ENCODE data around the gene ASCC1. TPM values are rescaled to one million over a fixed set of nuclear protein-coding genes. Genes with fewer than 3 reads are reported as not detected.

Gene ASCC1
- total RNA-seq, 2 donors from 2014 or later: 30.9 to 35.7 TPM

DNA sequence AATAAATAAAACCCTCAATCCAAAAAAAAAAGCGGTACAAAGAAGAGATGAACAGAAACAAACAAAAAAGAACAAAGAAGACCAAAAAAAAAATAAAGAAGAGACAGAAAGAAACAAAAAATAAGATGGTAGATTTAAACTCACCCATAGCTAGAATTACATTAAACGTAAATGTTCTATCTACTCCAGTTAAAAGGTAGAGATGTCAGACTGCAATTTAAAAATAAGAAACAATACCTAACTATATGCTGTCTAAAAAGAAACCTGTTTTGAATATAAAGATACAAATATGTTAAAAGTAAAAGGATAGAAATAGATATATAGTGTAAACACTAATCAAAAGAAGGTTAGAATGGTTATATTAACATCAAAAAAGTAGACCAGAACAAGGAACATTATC is 31.9 kb downstream of the ASCC1 start:
- peaks cover 4% of the 10 kb centered on the region in 2 donors for H3K4me1 Mint-ChIP-seq (ENCODE audit: low read depth in 2 of 2)
- H3K9me3 Mint-ChIP-seq: peaks cover 7% of the 10 kb centered on the region
- no peak overlapping the region for H3K4me3 Mint-ChIP-seq
- H3K27ac Mint-ChIP-seq: no peak overlapping the region
- peaks cover 11% of the 10 kb centered on the region for H3K36me3 Mint-ChIP-seq
- ATAC-seq (no peak), DNase-seq (ENCODE audit: low spot score) (no peak)
- H3K27me3 Mint-ChIP-seq: no peaks in the 10 kb centered on the region

DNA sequence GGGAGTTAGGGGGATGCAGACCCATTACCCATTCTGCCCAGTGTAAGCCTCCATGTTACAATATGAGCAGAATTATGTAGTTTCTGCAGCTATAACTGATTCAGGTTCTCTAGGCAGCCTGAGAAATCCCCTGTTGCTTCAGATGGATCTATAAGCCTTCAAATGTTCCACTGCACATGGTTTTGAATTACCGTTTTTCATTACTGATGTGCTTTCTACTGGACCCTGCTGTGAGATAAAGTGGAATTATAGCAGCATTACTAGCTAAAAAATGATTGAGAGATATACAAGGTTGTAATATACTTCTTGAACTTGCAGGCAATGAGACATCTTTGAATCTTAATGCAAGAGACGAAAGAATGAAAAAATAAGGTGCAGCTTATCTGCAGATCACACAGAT is 38.6 kb downstream of the ASCC1 start:
- Mint-ChIP-seq H3K27ac (no peak overlapping the region), H3K4me3 (no peak overlapping the region), H3K4me1 (ENCODE audit: low read depth in 2 of 2) (peaks cover 7 to 11% of the 10 kb centered on the region in 2 donors), H3K27me3 (no peaks in the 10 kb centered on the region), H3K9me3 (no peaks in the 10 kb centered on the region), H3K36me3 (peaks cover 10% of the 10 kb centered on the region)
- ATAC-seq: no peak
- DNase-seq (ENCODE audit: low spot score): no peak

DNA sequence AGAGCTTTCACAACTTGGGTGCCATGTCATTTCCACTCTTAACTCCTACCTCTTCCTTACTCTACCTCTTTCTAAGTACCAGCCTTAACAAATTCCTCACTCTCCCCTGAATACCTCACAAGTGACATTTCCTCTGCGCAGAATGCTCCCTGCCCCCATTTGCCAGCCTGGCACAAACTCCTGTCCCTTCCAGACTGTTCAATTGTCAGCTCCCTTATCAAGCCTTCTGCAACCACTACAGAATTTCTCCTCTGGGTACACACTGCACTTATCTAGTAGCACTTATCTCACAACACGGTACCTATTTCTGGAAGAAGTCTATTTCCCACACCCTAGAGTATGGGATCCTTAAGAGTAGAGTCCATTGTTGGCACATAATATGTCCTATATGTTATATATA is 39.4 kb downstream of the ASCC1 start:
- Mint-ChIP-seq H3K27ac (no peak overlapping the region), H3K36me3 (peaks cover 10% of the 10 kb centered on the region), H3K4me1 (ENCODE audit: low read depth in 2 of 2) (peaks cover 7 to 11% of the 10 kb centered on the region in 2 donors), H3K27me3 (no peaks in the 10 kb centered on the region), H3K9me3 (no peaks in the 10 kb centered on the region), H3K4me3 (no peak overlapping the region)
- no peak for DNase-seq (ENCODE audit: low spot score)
- ATAC-seq: no peak

DNA sequence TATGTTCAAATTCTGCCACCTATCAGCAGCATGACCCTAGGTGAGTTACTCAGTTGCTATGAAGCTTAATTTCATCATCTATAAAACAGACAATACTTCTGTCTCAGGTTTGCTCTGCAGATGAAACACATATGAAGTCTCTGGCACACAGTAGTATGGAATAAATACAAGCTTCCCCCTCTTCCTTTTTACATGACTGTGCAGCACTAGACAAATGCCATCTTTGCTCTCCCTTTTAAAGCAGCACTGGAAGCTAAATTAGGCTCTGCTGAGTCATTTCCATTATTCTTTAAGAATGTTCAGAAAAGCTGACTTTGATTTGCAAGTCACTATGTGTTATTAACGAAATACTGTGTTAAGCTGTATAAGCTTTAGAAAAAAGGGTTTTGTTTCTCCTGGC is 40.9 kb downstream of the ASCC1 start:
- no peaks in the 10 kb centered on the region for H3K27me3 Mint-ChIP-seq
- peaks cover 10% of the 10 kb centered on the region for H3K36me3 Mint-ChIP-seq
- no peak overlapping the region for H3K27ac Mint-ChIP-seq
- H3K9me3 Mint-ChIP-seq: no peaks in the 10 kb centered on the region
- no peak for ATAC-seq
- peaks cover 10 to 14% of the 10 kb centered on the region in 2 donors for H3K4me1 Mint-ChIP-seq (ENCODE audit: low read depth in 2 of 2)
- no peak for DNase-seq (ENCODE audit: low spot score)
- H3K4me3 Mint-ChIP-seq: no peak overlapping the region

DNA sequence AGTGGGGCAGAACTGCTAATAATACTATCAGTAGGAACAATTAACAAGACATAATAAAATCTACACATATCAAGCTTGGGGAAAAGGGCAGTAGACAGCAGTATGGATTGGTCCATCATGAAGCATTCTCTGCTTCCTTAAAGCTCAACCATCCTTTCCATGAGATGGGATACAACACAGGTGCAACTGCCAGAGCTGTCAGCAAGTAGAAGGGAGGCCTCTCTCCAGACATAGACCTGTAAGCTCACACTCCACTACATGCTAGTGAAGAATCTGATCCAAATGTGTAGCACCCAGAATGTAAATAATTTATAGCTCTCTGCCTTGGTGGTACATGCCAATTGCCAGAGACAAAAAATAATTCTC is 41.8 kb downstream of the ASCC1 start:
- H3K27ac Mint-ChIP-seq: no peak overlapping the region

DNA sequence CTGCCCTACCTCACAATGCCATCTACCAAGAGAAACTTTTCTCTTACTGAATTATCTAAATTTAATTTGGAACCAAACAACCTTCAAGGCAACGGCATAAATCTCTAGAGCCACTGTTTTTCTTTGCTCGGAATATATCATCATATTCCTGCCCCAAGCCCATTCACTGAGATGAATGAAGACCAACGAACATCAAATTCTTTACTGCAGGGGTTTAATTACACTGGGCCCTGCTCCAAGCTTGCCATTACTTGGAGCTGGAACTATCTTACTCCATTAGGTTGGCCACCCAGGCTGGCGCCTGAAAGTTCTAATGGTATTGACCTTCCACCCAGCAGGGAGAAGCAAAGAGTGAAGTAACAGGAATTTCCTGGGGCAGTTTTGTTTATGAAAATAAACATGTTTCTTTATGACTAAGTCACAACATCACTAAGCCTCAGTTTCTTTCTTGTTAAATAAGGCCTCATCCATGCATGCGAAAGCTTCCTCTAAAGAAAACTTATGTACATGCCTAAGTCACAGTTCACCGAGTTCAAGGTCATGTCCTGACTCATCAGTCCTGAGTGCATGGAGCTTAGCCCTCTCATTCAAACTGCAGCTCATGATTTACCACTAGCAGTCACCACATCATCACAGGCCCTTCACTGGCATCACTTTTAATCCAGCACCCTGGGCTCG is 42.3 kb downstream of the ASCC1 start:
- Mint-ChIP-seq H3K27me3 (no peaks in the 10 kb centered on the region), H3K9me3 (no peaks in the 10 kb centered on the region), H3K27ac (peak overlapping the region in 1 of 2 donors; percentile 6), H3K4me1 (ENCODE audit: low read depth in 2 of 2) (peaks cover 10 to 19% of the 10 kb centered on the region in 2 donors), H3K4me3 (no peak overlapping the region), H3K36me3 (peaks cover 6% of the 10 kb centered on the region)
- ATAC-seq (peak in 1 of 2 donors; percentile 64), DNase-seq (ENCODE audit: low spot score) (no peak)

More for the DNA sequence above, 41.8 kb downstream of the ASCC1 start:
- Mint-ChIP-seq H3K27me3 (no peaks in the 10 kb centered on the region), H3K36me3 (peaks cover 9% of the 10 kb centered on the region), H3K9me3 (no peaks in the 10 kb centered on the region), H3K4me3 (no peak overlapping the region), H3K4me1 (ENCODE audit: low read depth in 2 of 2) (peaks cover 10 to 16% of the 10 kb centered on the region in 2 donors)
- ATAC-seq (no peak), DNase-seq (ENCODE audit: low spot score) (no peak)

DNA sequence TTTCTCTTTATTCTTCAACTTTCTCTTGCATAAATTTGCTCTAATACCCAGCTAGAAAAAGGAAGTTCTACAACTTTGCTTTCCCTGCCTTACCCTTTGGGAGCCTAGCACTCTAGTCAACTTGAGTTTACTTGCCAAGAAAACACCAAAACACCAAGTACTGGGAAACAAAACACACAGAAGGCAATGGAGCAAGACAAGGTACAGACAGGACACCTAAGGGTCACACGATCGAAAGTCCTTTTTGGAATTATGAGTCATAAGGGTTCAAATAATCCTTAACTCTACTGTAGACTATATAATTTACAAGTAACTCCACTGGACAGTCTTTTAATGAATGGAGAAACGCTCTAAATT is 42.8 kb downstream of the ASCC1 start:
- Mint-ChIP-seq H3K4me3 (no peak overlapping the region), H3K9me3 (no peaks in the 10 kb centered on the region), H3K36me3 (peaks cover 6% of the 10 kb centered on the region), H3K27ac (peak overlapping the region in 1 of 2 donors; percentile 6), H3K4me1 (ENCODE audit: low read depth in 2 of 2) (peaks cover 10 to 24% of the 10 kb centered on the region in 2 donors), H3K27me3 (no peaks in the 10 kb centered on the region)
- no peak for DNase-seq (ENCODE audit: low spot score)
- no peak for ATAC-seq

DNA sequence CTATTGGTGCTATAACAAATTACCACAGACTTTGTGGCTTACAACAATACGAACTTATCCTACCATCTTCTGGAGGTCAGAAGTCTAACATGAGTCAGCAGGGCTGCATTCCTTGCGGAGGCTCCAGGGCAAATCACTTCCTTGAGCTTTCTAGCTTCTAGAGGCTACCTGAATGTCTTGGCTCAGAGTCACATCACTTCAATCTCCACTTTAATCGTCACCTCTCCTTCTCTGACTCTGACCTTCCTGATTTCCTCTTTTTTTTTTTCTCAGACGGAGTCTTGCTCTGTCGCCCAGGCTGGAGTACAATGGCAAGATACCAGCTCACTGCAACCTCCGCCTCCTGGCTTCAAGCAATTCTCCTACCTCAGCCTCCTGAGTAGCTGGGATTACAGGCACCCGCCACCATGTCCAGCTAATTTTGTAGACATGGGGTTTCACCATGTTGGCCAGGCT is 44.9 kb downstream of the ASCC1 start:
- H3K27me3 Mint-ChIP-seq: no peaks in the 10 kb centered on the region
- DNase-seq (ENCODE audit: low spot score) (no peak), ATAC-seq (no peak)
- H3K4me1 Mint-ChIP-seq (ENCODE audit: low read depth in 2 of 2): peaks cover 10 to 24% of the 10 kb centered on the region in 2 donors
- H3K27ac Mint-ChIP-seq: no peak overlapping the region
- no peak overlapping the region for H3K4me3 Mint-ChIP-seq
- no peaks in the 10 kb centered on the region for H3K9me3 Mint-ChIP-seq
- H3K36me3 Mint-ChIP-seq: no peaks in the 10 kb centered on the region

DNA sequence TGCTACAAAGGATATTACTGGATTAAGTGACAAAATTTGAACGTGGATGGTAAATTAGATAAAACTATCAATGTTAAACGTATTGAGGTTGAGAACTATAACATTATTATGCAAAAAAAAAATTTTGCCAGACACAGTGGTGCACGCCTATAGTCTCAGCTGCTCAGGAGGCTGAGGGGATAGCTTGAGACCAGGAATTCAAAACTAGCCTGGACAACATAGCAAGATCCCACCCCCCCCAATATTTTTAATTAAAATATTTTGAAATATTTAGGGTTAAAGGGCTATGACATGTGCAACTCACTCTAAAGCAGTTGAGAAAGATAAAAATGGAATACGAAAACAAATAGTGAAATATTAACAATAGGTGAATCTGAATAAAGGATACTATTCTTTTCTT is 45.3 kb downstream of the ASCC1 start:
- no peak for ATAC-seq
- no peaks in the 10 kb centered on the region for H3K27me3 Mint-ChIP-seq
- H3K36me3 Mint-ChIP-seq: no peaks in the 10 kb centered on the region
- no peak overlapping the region for H3K4me3 Mint-ChIP-seq
- no peaks in the 10 kb centered on the region for H3K9me3 Mint-ChIP-seq
- peak overlapping the region in 1 of 2 donors; percentile 39 for H3K27ac Mint-ChIP-seq
- no peak for DNase-seq (ENCODE audit: low spot score)
- peaks cover 11 to 26% of the 10 kb centered on the region in 2 donors for H3K4me1 Mint-ChIP-seq (ENCODE audit: low read depth in 2 of 2)

DNA sequence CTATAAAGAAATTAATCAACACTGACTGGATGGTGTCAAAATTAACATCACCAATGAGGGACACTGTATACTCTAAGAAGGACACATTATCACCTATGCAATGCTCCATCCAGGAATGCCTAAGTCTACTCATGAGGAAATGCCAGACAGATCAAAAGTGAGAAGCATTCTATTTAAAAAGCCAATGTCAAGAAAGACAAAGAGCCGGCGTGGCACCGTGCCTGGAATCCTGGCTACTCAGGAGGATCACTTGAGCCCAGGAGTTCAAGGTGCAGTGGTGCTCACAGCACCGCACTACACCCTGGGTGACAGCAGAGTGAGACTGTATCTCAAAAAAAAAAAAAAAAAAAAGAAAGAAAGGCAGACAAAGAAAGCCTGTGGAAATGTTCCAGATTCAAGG is 45.8 kb downstream of the ASCC1 start:
- ATAC-seq (no peak), DNase-seq (ENCODE audit: low spot score) (no peak)
- Mint-ChIP-seq H3K27ac (peak overlapping the region in 1 of 2 donors; percentile 39), H3K4me1 (ENCODE audit: low read depth in 2 of 2) (peaks cover 16 to 31% of the 10 kb centered on the region in 2 donors), H3K4me3 (no peak overlapping the region), H3K36me3 (no peaks in the 10 kb centered on the region), H3K27me3 (no peaks in the 10 kb centered on the region), H3K9me3 (no peaks in the 10 kb centered on the region)

DNA sequence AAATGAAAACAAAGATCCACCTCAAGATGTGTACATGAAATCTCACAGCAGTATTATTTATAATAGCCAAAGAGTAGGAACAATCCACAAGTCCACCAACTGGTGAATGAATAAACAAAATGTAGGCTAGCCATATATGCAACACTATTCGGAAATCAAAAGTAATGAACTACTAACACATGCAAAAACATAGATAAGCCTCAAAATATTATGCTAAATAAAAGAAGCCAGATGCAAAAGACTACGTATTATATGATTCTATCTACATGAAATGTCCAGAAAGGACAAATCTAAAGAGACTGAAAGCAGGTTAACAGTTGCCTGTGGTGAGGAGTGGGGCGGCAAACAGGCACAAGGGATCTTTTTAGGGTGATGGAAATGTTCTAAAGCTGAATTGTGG is 49.0 kb downstream of the ASCC1 start:
- Mint-ChIP-seq H3K4me1 (ENCODE audit: low read depth in 2 of 2) (peaks cover 20 to 38% of the 10 kb centered on the region in 2 donors), H3K9me3 (peaks cover 3% of the 10 kb centered on the region), H3K27me3 (no peaks in the 10 kb centered on the region), H3K4me3 (no peak overlapping the region), H3K27ac (peak overlapping the region in 1 of 2 donors; percentile 68), H3K36me3 (no peaks in the 10 kb centered on the region)
- ATAC-seq: no peak
- DNase-seq (ENCODE audit: low spot score): no peak

DNA sequence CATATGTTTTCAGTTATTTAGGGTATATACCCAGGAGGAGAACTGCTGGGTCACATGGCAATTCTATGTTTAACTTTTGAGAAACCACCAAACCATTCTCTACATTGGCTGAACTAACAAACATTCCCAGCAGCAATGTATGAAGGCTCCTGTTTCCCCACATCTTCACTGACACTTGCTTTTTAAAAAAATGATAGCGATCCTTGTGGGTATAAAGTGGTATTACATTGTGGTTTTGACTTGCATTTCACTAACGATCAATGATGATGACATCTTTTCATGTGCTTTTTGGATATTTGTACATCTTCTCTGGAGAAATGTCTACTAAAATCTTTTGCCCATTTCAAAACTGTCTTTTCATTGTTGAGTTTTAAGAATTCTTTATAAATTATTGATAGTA is 51.5 kb downstream of the ASCC1 start:
- ATAC-seq (peak; percentile 53 to 68), DNase-seq (ENCODE audit: low spot score) (no peak)
- peaks cover 6% of the 10 kb centered on the region for H3K36me3 Mint-ChIP-seq
- H3K27ac Mint-ChIP-seq: peak overlapping the region; percentile 77 to 89
- H3K4me3 Mint-ChIP-seq: peak overlapping the region; percentile 30
- H3K9me3 Mint-ChIP-seq: peaks cover 3% of the 10 kb centered on the region
- H3K4me1 Mint-ChIP-seq (ENCODE audit: low read depth in 2 of 2): peaks cover 20 to 39% of the 10 kb centered on the region in 2 donors
- no peaks in the 10 kb centered on the region for H3K27me3 Mint-ChIP-seq

DNA sequence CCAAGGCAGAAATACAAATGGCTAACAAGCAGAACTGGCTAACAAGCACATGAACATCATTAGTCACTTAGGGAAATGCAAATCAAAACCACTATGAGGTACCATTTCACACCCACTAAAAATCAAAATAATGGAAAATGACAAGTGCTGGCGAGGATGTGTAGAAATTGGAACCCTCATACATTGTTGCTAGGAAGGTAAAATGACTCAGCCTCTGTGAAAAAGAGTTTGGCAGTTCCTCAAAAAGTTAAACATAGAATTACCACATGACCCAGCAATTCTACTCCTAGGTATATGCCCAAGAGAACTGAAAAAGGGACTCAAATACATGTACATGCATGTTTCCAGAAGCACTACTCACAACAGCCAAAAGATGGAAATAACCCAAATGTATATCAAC is 53.1 kb downstream of the ASCC1 start:
- H3K4me1 Mint-ChIP-seq (ENCODE audit: low read depth in 2 of 2): peaks cover 20 to 32% of the 10 kb centered on the region in 2 donors
- no peak for DNase-seq (ENCODE audit: low spot score)
- H3K36me3 Mint-ChIP-seq: peaks cover 12% of the 10 kb centered on the region
- peak overlapping the region; percentile 71 to 91 for H3K27ac Mint-ChIP-seq
- H3K9me3 Mint-ChIP-seq: peaks cover 3% of the 10 kb centered on the region
- peak; percentile 95 for ATAC-seq
- peak overlapping the region; percentile 60 for H3K4me3 Mint-ChIP-seq
- no peaks in the 10 kb centered on the region for H3K27me3 Mint-ChIP-seq

DNA sequence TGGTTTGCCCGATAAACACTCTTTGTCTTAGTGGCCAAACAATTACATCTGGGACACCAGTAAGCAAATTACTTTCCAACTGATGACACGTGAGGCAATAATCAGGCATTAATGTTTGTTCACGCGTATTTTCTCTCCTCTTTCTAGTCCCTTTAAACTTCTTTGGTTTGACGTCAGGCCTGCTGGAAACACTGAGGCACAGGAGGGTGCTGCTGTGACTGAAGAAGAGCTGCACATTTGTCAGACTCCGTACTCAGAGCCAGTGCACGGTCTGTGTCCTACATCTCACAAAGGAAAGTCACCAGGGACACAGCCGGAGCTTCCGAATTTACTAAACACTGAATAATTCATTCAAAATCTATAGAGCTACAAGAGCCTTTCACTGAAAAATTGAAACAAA is 57.9 kb downstream of the ASCC1 start:
- ATAC-seq (no peak), DNase-seq (ENCODE audit: low spot score) (no peak)
- H3K4me1 Mint-ChIP-seq (ENCODE audit: low read depth in 2 of 2): peaks cover 10 to 12% of the 10 kb centered on the region in 2 donors
- no peak overlapping the region for H3K4me3 Mint-ChIP-seq
- peak overlapping the region in 1 of 2 donors; percentile 24 for H3K27ac Mint-ChIP-seq
- H3K27me3 Mint-ChIP-seq: no peaks in the 10 kb centered on the region
- H3K36me3 Mint-ChIP-seq: peaks cover 16% of the 10 kb centered on the region
- H3K9me3 Mint-ChIP-seq: peaks cover 2% of the 10 kb centered on the region

DNA sequence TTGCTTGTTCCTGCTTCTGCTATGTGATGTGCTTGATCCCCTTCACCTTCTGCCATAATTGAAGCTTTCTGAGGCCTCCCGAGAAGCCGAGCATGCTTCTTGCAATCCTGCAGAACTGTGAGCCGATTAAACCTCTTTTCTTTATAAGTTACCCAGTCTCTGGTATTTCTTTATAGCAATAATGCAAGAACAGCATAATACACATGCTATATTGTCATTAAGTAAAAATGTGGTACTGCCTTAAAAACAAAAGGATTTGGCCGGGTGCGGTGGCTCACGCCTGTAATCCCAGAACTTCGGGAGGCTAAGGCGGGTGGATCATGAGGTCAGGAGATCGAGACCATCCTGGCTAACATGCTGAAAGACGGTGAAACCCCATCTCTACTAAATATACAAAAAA is 59.9 kb downstream of the ASCC1 start:
- no peak overlapping the region for H3K4me3 Mint-ChIP-seq
- no peak for DNase-seq (ENCODE audit: low spot score)
- H3K27me3 Mint-ChIP-seq: no peaks in the 10 kb centered on the region
- no peak overlapping the region for H3K27ac Mint-ChIP-seq
- H3K4me1 Mint-ChIP-seq (ENCODE audit: low read depth in 2 of 2): peaks cover under 1 to 3% of the 10 kb centered on the region in 2 donors
- H3K36me3 Mint-ChIP-seq: peaks cover 11% of the 10 kb centered on the region
- ATAC-seq: no peak
- H3K9me3 Mint-ChIP-seq: no peaks in the 10 kb centered on the region
